ENCODE results near the gene CCT7. TPM values are rescaled to one million over a fixed set of nuclear protein-coding genes. Genes with fewer than 3 reads are reported as not detected.

Gene CCT7
- total RNA-seq (ENCODE audit: low replicate concordance), result 294 and 401 TPM in 2 replicates

DNA sequence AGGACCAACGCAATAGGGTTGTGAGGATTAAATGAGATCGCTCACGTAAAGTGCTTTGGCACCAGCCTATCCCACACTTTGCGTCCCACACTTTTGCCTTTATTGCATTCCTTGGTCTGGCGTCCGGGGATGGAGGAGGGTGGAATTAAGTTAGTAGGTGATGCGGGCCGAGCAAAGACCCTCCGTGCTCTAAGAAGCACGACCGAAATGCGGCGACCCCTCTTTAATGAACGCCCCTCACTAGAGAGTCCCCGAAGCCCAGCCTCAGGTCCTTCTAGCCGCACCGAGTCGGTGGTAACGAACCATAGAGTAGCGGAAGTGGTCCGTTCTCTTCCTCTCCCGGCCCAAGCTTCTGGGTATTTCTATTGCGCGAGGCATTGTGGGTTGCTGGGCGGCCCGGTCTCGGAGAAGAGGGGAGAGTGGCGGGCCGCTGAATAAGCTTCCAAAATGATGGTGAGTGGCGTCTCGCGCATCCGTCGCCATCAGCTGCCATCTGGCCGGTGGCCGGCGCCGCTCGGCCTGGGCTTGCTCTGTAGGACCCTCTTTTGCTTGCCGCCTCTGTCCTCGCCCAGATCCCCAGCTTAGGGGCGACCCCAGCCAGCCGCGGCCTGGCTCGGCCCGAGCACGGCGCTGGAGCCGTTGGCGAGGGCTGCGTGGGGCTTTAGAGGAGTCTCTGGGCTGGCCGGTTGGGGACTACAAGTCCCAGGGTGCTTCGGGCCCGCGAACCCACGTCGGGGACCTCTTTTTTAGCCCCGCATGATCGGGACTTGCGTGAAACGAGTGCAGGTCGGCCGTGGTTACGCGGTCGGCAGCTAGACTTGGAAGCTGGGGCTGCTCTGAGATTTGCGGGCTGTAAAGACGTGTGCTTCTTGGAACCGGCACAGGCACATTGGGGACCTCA lies at the start of gene CCT7:
TSS of gene CCT7 (plus strand) at position 377 of the 901 bp plus-strand sequence. CDS start at position 448, 71 bp downstream.

DNA sequence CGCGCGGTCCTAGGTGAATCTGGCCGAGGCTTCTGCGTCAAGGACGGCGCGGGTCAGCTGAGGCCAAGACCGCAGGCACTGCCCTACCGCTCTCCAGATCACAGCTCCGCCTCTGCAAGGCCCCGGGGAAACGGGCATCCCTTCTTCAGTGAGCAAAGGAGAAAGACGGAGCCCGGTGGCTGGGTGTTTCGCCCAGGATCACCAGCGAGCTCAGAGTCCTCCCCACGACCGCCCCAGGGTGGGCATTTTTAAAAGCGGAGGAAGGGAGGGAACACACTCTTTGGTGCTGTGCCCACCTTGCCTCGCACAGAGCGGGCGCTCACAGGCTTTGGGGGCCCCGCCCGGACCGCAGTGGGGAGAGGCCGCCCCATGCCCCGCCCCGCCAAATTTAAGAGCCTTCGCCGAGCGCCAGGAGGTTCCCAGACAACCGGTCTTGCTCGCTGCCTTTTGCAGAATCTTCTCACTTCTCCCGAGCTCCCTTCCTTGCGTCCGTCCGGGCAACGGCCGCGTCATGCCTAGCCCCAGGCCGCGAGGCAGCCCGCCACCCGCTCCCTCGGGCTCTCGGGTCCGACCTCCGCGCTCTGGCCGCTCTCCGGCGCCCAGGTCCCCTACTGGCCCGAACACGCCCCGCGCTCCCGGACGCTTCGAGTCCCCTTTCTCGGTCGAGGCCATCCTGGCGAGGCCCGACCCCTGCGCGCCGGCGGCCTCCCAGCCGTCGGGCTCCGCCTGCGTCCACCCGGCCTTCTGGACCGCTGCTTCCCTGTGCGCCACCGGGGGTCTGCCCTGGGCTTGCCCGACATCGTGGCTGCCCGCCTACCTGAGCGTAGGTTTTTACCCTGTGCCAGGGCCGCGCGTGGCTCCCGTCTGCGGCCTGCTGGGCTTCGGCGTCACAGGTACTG lies 31.7 kb upstream of the CCT7 start, which contains the start of gene NOTO:
TSS of gene NOTO (plus strand) at position 419 of the 899 bp plus-strand sequence. CDS start at position 512, 93 bp downstream.

DNA sequence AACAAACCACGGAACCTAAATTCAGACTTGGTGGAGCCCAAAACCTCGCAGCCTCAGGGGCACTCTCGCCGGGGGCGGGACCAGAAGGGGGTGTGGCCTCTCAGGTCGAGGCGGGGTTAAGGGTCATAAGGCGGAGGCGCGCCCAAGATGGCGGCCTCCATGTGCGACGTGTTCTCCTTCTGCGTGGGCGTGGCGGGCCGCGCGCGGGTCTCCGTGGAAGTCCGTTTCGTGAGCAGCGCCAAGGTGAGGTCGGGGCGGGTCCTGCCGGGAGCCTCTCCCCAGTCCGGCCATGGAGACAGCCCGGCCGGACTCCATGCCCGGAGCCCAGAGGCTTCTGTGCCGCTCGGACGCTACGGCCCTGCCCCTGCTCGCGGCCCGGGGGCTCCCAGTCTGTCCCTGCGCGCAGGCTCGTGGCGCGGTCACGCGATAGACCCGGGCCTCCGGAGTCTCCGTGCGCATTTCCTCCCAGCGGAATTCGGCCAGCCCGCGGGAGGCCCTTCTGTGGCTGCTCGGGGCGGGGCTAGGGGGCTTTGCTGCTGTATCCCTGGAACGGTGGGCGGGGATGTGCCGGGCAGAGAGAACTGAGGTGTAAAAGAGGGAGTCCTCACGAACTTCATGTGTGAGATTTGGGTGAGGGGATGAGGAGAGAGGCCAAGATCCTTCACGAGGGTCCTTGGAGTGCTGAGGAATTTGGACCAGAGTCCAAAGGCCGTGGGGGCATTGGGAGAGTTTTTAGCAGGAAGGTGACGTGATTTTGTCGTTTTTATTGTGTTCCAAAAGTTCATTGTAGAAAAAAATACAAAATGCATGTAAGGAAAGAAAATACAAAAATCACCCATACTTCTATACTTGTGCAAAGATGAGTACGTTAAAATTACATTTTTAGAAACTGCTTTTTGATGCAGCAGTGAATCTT lies 19.7 kb upstream of the CCT7 start, which contains the start of gene SMYD5:
TSS of gene SMYD5 (plus strand) at position 126 of the 916 bp plus-strand sequence. CDS start at position 148, 22 bp downstream.

DNA sequence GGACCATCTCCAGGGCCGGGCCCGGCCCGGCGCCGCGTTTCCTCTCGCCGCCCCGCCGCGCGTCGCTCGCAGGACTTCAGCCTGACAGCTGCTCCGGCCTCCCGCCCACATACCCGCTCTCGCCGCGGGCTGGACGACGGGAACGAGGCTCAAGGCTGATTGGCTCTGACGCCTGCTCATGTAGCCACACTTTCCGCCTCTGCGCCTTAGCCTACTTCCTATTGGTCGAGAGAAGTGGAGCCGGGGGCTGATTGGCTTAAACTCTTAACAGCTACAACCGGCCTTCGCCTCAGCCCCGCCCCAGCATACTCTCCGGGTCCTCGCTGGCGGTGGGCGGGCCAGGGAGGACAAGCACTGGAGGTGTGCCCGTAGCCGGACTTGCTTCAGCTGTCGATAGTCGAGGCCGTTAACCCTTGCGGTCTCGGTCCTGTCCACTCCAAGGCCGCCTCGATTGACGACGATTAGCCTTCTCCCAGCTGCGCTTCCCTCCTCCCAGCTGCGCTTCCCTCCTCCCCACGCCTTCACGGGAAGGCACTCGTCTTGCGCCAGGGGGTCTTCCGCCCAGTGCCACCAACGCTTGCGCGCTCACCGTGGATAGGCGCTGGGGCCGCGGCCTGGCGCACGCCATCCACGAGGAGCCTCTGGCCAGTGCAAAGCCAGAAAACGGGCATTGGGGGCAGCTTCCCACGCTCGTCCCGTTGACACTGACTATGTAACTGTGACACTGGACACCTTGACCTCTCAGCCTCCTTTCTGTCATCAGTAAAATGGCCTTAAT lies 765 bp upstream of the CCT7 start, which contains the start of gene PRADC1:
TSS of gene PRADC1 (minus strand) at position 86 of the 778 bp plus-strand sequence. CDS start at position 7, 79 bp downstream.

DNA sequence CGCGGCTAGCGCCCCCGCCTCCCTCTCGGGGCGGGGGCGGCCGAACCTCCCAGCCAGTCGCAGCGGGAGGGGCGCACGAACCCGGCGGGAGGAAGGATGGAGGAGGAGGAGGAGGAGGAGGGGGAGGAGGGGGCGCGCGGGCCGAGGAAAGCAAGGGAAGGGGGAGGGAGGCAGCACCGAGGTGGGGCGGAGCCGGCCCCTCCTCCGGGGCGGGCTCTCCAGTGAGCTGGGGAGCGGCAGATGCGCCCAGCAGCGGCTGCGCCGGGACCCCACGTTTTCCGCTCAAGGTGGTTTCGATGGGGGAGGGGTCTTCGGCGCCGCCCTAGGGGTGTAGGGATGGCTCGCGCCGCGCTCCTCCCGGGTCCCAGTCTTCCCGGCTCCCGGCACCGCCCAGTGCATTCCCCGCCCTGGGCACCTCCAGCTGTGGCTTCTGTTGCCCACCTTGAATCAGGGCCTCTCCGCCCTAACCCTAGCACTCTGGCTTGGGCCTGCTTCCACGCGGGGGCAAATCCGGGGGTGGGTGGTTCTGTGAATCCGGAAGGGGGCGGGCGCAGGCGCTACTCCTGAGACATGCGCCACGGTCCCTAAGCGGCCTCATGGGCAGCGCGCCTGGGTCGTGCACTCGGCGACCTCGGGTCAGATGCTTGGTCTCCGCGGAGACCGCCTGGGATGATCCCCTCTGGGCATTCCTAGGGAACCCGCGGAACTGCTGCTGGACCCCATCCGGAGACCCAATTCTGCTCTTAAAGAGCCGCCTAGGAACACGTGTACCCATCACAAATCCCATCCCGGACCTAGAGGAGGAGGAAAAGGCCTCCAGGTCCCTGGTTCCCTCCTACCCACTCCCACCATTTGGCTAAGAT lies 50.4 kb downstream of the CCT7 start, which contains the start of gene FBXO41:
TSS of gene FBXO41 (minus strand) at position 183 of the 863 bp plus-strand sequence. CDS start 14,848 bp downstream, outside the sequence.

DNA sequence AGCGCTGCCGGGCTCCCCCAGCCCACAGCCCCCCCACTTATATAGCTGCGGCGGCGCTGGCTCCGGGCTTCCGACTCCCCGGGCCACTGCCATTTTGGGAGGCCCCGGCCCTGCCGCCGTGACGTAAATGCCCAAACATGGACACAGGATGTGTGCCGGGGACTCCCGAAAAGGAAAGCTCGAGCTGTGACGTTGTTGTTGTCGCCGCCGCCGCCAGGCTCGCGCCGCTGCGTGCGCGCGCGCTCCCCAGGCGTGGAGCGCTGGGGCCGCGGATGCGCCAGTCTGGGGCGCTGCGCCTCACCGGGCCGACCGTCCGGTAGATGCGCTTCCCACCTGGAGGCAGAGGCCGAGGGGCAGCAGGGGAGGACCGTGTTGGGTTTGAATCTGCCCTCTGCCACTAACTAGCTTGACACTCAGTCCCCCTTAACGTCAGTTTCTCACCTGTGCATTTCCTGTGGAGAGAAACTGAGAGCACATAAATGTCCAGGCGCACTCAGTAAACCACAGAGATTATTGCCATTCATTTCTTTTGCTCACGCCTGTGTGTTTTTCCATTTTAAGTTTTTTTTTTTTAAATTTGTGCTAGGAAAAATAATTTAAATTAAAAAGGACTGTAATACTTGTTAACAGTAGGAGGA lies 59.5 kb downstream of the CCT7 start, which contains the start of gene EGR4:
TSS of gene EGR4 (minus strand) at position 15 of the 638 bp plus-strand sequence. CDS start 231 bp downstream, outside the sequence.

Other genes starting within 250 kb of the CCT7 start
- gene SFXN5, start 162.6 kb upstream of the CCT7 start, total RNA-seq (ENCODE audit: low replicate concordance), result 10.0 and 11.8 TPM in 2 replicates
- 22.5 and 27.8 TPM in 2 replicates for gene RAB11FIP5, start 121.4 kb upstream of the CCT7 start, total RNA-seq (ENCODE audit: low replicate concordance)
- not detected in 2 replicates for gene NOTO, start 31.7 kb upstream of the CCT7 start, total RNA-seq (ENCODE audit: low replicate concordance)
- 15.0 and 20.5 TPM in 2 replicates for gene SMYD5, start 20.1 kb upstream of the CCT7 start, total RNA-seq (ENCODE audit: low replicate concordance)
- 10.3 and 20.5 TPM in 2 replicates for gene PRADC1, start 1.1 kb upstream of the CCT7 start, total RNA-seq (ENCODE audit: low replicate concordance)
- gene FBXO41, start 50.2 kb downstream of the CCT7 start, total RNA-seq (ENCODE audit: low replicate concordance), result 0.23 and 0.70 TPM in 2 replicates
- gene EGR4, start 59.2 kb downstream of the CCT7 start, total RNA-seq (ENCODE audit: low replicate concordance), result not detected in 2 replicates
- gene ALMS1, start 151.5 kb downstream of the CCT7 start, total RNA-seq (ENCODE audit: low replicate concordance), result 4.7 and 10.4 TPM in 2 replicates

All from smooth muscle cell of the coronary artery (primary cell).